Osteocyte (in vitro differentiated cells): ENCODE data around the gene TMC5. TPM values are rescaled to one million over a fixed set of nuclear protein-coding genes. Genes with fewer than 3 reads are reported as not detected.

Experiments used
- DNase-seq: peaks from one replicate; pipeline ENCODE4 v3.0.0; 2021; ENCODE audit warnings: mixed read lengths; ENCODE audit not compliant: unreplicated experiment; ENCODE audit errors: extremely low spot score
- H3K27ac Mint-ChIP-seq: one replicate; pipeline ENCODE4 v1.8.0; 2021; ENCODE audit warnings: mild to moderate bottlenecking, mixed read lengths; ENCODE audit not compliant: unreplicated experiment
- H3K27me3 Mint-ChIP-seq: one replicate; pipeline ENCODE4 v1.8.0; 2021; ENCODE audit warnings: mixed read lengths; ENCODE audit not compliant: unreplicated experiment
- H3K36me3 Mint-ChIP-seq: one replicate; pipeline ENCODE4 v1.8.0; 2021; ENCODE audit warnings: mixed read lengths; ENCODE audit not compliant: unreplicated experiment
- H3K4me1 Mint-ChIP-seq: one replicate; pipeline ENCODE4 v1.8.0; 2021; ENCODE audit warnings: mixed read lengths; ENCODE audit not compliant: unreplicated experiment
- H3K4me3 Mint-ChIP-seq: one replicate; pipeline ENCODE4 v1.8.0; 2021; ENCODE audit warnings: mild to moderate bottlenecking, moderate library complexity, mixed read lengths; ENCODE audit not compliant: unreplicated experiment
- H3K9me3 Mint-ChIP-seq: one replicate; pipeline ENCODE4 v1.8.0; 2021; ENCODE audit warnings: mixed read lengths; ENCODE audit not compliant: unreplicated experiment
- total RNA-seq: library from RNA; stranded (reverse); gene quantifications from 2 replicates; pipeline ENCODE4 v1.2.1, GENCODE V29; 2021
- TF ChIP-seq, protein P1 (sequence below): fragments of 200-600 bp; sonication (generic); IDR thresholded peaks from 2 replicates; pipeline ENCODE4 v1.5.0; 2021; ENCODE audit warnings: antibody characterized with exemption, mild to moderate bottlenecking, moderate library complexity

Gene TMC5
- total RNA-seq, 1 donor from 2014 or later = not detected

DNA sequence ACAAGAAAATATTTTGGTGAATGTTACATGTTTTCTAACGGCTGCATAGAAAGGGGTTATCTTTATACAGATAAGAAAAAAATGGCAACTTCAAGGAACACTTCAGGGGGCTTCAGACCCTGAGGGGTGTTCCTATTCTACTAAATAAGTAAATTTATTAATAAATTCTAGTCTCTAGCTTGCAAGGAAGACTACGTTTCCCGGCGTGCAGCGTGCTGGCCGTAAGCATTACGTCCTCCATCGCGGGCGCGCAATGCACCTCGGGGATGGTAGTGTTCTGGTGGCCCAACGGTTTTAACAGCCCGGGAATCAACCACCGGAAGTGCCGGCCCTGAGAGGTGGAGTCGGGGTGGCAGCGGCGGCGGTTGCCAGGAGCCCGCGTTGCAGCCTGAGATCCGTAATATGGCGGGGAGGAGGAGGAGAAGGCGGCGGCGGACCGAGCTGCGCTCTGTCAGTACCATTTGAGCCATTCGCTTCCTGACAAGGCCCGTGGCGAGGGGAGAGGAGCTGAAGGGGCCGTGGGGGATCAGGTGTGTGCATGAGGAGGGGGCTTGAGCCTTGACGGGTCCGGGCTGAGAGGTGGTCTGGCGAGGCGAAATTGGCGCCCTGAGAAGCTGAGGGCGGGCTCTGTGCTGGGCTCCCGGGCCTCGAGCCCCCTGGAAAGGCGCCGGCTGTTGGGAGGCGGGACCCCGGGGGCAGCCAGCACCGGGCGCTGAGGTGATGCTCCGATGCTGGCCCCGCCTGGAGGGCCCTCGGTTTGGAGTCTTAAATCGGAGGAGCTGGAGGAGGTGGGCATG is 106.1 kb downstream of the TMC5 start, which contains the start of gene CCP110:
Gene CCP110 (plus strand): TSS at position 384 of the 797 bp plus-strand sequence. CDS start 3,940 bp downstream, outside the sequence.
- peak within 1 kb of the TSS; percentile 99 for H3K4me3 Mint-ChIP-seq
- peak within 1 kb of the TSS; percentile 96 for H3K27ac Mint-ChIP-seq
- H3K27me3 Mint-ChIP-seq = no peaks in the 10 kb centered on the region
- H3K4me1 Mint-ChIP-seq = peaks cover 43% of the 10 kb centered on the region
- DNase-seq = peak; percentile 98
- peaks cover 7% of the 10 kb centered on the region for H3K36me3 Mint-ChIP-seq
- TF ChIP-seq, protein P1, sequence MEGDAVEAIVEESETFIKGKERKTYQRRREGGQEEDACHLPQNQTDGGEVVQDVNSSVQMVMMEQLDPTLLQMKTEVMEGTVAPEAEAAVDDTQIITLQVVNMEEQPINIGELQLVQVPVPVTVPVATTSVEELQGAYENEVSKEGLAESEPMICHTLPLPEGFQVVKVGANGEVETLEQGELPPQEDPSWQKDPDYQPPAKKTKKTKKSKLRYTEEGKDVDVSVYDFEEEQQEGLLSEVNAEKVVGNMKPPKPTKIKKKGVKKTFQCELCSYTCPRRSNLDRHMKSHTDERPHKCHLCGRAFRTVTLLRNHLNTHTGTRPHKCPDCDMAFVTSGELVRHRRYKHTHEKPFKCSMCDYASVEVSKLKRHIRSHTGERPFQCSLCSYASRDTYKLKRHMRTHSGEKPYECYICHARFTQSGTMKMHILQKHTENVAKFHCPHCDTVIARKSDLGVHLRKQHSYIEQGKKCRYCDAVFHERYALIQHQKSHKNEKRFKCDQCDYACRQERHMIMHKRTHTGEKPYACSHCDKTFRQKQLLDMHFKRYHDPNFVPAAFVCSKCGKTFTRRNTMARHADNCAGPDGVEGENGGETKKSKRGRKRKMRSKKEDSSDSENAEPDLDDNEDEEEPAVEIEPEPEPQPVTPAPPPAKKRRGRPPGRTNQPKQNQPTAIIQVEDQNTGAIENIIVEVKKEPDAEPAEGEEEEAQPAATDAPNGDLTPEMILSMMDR = no peak
- no peaks in the 10 kb centered on the region for H3K9me3 Mint-ChIP-seq

DNA sequence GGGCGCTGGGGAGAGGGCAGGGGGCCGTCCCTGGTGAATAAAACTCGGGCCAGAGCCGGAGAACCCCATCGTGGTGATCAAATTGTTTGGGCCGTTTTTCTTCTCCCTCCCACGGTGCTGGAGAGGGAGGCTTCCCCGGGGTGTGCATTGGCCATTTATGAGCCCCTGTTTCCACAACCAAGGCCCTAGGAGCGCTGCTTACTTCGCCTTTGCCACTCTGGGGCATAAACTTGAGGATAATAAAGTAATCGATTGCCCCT is 106.6 kb downstream of the TMC5 start:
- Mint-ChIP-seq H3K36me3 (peaks cover 9% of the 10 kb centered on the region), H3K9me3 (no peaks in the 10 kb centered on the region), H3K4me1 (peaks cover 38% of the 10 kb centered on the region), H3K27ac (peak overlapping the region; percentile 96), H3K27me3 (no peaks in the 10 kb centered on the region), H3K4me3 (peak overlapping the region; percentile 99)
- TF ChIP-seq, protein P1 = no peak
- DNase-seq = no peak

DNA sequence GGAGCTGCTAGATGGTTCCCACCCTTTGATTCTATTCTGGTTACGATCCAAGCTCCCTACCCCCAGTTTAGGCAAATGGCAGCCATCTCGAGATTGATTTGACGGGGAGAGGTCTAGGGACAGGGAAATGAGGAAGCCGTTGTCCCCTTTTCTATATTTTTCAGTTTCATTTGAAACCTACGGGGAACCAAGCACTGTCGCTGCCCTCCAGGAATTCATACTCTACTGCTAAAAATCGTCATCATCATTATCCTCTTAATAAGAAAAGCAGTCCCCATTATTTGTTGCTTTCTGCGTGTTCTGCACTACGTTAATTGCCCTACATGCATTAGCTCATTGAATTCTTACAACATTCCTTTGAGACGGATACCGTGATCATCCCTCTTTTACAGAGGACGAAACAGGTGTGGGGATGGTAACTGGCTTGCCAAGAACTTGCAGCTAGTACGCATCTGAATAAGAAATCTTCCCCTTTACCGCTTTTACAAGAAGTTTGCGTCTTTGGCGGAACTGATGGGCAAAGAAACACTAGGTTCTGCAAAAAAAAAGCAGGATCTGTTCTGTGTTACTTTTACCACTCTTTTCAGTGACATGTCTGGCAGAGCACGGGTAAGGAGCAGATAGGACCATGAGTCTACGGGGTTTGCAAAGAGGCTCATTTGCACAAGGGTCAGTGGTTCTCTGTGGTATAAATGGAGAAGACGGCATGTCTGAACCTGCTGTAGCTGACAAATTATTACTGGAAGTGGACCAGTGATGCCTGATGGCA is 107.1 kb downstream of the TMC5 start:
- TF ChIP-seq, protein P1 = no peak
- Mint-ChIP-seq H3K4me3 (peak overlapping the region; percentile 99), H3K27ac (peak overlapping the region; percentile 96), H3K36me3 (peaks cover 9% of the 10 kb centered on the region), H3K4me1 (peaks cover 35% of the 10 kb centered on the region), H3K27me3 (no peaks in the 10 kb centered on the region), H3K9me3 (no peaks in the 10 kb centered on the region)
- no peak for DNase-seq

DNA sequence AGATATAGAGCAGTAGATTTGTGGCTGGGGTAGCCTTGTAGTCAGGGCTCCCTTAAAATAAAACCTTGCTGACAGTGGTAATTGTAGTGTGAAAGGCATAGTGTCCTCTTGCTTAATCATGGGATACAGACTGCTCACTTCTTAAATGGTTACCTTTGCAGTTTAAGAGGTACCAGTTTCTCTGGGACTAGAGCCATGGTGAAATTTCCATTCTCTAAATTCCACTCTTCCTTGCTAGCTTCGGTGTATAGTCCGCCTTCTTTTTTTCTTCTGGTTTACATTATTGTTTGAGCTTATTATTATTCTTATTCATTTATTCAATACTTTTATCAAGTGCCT is 107.7 kb downstream of the TMC5 start:
- Mint-ChIP-seq H3K27ac (peak overlapping the region; percentile 96), H3K4me1 (peaks cover 30% of the 10 kb centered on the region), H3K4me3 (peak overlapping the region; percentile 99), H3K36me3 (peaks cover 9% of the 10 kb centered on the region), H3K27me3 (no peaks in the 10 kb centered on the region), H3K9me3 (no peaks in the 10 kb centered on the region)
- DNase-seq = no peak
- TF ChIP-seq, protein P1 = no peak

DNA sequence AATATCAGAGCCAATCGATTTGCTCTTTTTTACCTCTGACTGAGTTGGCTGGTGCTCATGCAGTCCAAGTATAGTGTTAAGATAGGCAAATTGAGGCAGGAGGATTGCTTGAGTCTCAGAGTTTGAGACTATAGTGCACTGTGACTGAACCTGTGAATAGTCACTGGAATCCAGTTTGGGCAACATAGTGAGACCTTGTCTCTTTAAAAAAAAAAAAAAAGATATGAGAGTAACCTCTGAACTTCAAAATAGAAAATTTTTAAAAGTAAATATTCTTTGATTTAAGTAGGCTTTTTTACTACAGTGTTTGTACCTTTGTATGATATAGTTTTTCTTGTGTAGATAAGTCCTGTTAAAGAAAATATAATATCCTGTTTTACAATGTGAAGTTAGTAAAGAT is 109.5 kb downstream of the TMC5 start:
- no peaks in the 10 kb centered on the region for H3K27me3 Mint-ChIP-seq
- H3K36me3 Mint-ChIP-seq = peaks cover 10% of the 10 kb centered on the region
- H3K9me3 Mint-ChIP-seq = no peaks in the 10 kb centered on the region
- no peak for DNase-seq
- H3K4me3 Mint-ChIP-seq = no peak overlapping the region
- TF ChIP-seq, protein P1 = no peak
- H3K27ac Mint-ChIP-seq = no peak overlapping the region
- H3K4me1 Mint-ChIP-seq = peaks cover 17% of the 10 kb centered on the region
